PC-9 (cell line): ENCODE results near the gene LRRC23. TPM values are rescaled to one million over a fixed set of nuclear protein-coding genes. Genes with fewer than 3 reads are reported as not detected.

Experiments used
- BruUV-seq: library from RNA; stranded (reverse); fragments of 400-500 nt; replicated peaks from 2 replicates; lab custom pipeline; 2021; lab: Mats Ljungman, UMichigan
- CTCF ChIA-PET: fragments of 300-600 bp; sonication (Branson Sonifier 250); formaldehyde crosslinking; loops from one replicate; lab custom pipeline; 2022; ENCODE audit warnings: antibody characterized with exemption; lab: Charles Lee
- POLR2A ChIA-PET: fragments of 300-600 bp; sonication (Branson Sonifier 250); formaldehyde crosslinking; loops from one replicate; lab custom pipeline; 2022; ENCODE audit warnings: antibody characterized with exemption; ENCODE audit not compliant: unreplicated experiment; lab: Charles Lee
- DNase-seq, 2 experiments: peaks; one replicate each; pipeline versions ENCODE4 v3.0.0 to v3.0.0-alpha.2; 2015 to 2022; ENCODE audit warnings: mixed read lengths in 1 of 2
- H2AFZ ChIP-seq: fragments of 200-600 bp; sonication (generic); 2 replicates; pipeline ENCODE4 v1.8.1; 2017; ENCODE audit warnings: antibody characterized with exemption
- H3F3A ChIP-seq: fragments of 200-600 bp; sonication (generic); 2 replicates; pipeline ENCODE4 v1.8.1; 2017; ENCODE audit warnings: antibody characterized with exemption, mild to moderate bottlenecking, low read depth; ENCODE audit not compliant: insufficient read depth
- H3K27ac ChIP-seq: fragments of 200-600 bp; sonication (generic); 2 replicates; pipeline ENCODE4 v1.6.1; 2016; ENCODE audit warnings: mixed run types
- H3K27me3 ChIP-seq: fragments of 200-600 bp; sonication (generic); 2 replicates; pipeline ENCODE4 v1.6.1; 2016; ENCODE audit warnings: low read depth, mixed run types; ENCODE audit not compliant: insufficient read depth
- H3K36me3 ChIP-seq: fragments of 200-600 bp; sonication (generic); 2 replicates; pipeline ENCODE4 v1.6.1; 2016; ENCODE audit warnings: low read depth, mixed run types
- H3K4me1 ChIP-seq: fragments of 200-600 bp; sonication (generic); replicated peaks from 2 replicates; pipeline ENCODE4 v1.6.1; 2016; ENCODE audit warnings: mixed run types; ENCODE audit not compliant: insufficient read depth
- H3K4me2 ChIP-seq: fragments of 200-600 bp; sonication (generic); 2 replicates; pipeline ENCODE4 v1.6.1; 2017; ENCODE audit warnings: mixed run types
- H3K4me3 ChIP-seq: fragments of 200-600 bp; sonication (generic); 2 replicates; pipeline ENCODE4 v1.6.1; 2016; ENCODE audit warnings: mixed run types
- H3K79me2 ChIP-seq: fragments of 200-600 bp; sonication (generic); 2 replicates; pipeline ENCODE4 v1.6.1; 2017; ENCODE audit warnings: low read depth, mixed run types
- H3K9me2 ChIP-seq: fragments of 200-600 bp; sonication (generic); 2 replicates; pipeline ENCODE4 v1.8.1; 2017; ENCODE audit warnings: mild to moderate bottlenecking; ENCODE audit not compliant: insufficient read depth
- H3K9me3 ChIP-seq: fragments of 200-600 bp; sonication (generic); 2 replicates; pipeline ENCODE4 v1.8.1; 2016; ENCODE audit warnings: low read depth; ENCODE audit not compliant: insufficient read depth
- H4K20me1 ChIP-seq: fragments of 200-600 bp; sonication (generic); 2 replicates; pipeline ENCODE4 v1.8.1; 2017; ENCODE audit not compliant: insufficient read depth
- CTCF ChIP-seq: fragments of 200-600 bp; sonication (generic); conservative IDR thresholded peaks from 2 replicates; pipeline ENCODE4 v1.6.1; 2017; ENCODE audit warnings: mixed run types, antibody characterized with exemption, mild to moderate bottlenecking, moderate library complexity
- EZH2 ChIP-seq: fragments of 200-600 bp; sonication (generic); IDR thresholded peaks from 2 replicates; pipeline ENCODE4 v1.8.0; 2017; ENCODE audit warnings: antibody characterized with exemption, low read depth
- intact Hi-C: fragments of 100-400 bp; cut with micrococcal nuclease; formaldehyde crosslinking; loops from one replicate; pipeline ENCODE4 v1.10.0; 2022; ENCODE audit not compliant: unreplicated experiment
- total RNA-seq: library from RNA; stranded (reverse); gene quantifications from 2 replicates; pipeline ENCODE4 v1.2.3, GENCODE V29; 2021

The LRRC23 gene
- total RNA-seq, 1 experiment from 2014 or later: 29.3 TPM

- H3K27ac ChIP-seq: no peak overlapping the region
- no peak overlapping the region for H3K4me2 ChIP-seq
- peaks cover 29% of the 10 kb centered on the region for H3K4me1 ChIP-seq
- no peaks in the 10 kb centered on the region for H3K9me3 ChIP-seq
- H2AFZ ChIP-seq: no peak overlapping the region
- H3K27me3 ChIP-seq: no peaks in the 10 kb centered on the region
- no peaks in the 10 kb centered on the region for H3K9me2 ChIP-seq
- no peaks in the 10 kb centered on the region for H4K20me1 ChIP-seq
- intact Hi-C loops: no loop called here
- peaks cover 28% of the 10 kb centered on the region for H3F3A ChIP-seq
- no peak for TF ChIP-seq CTCF
- no peak for TF ChIP-seq EZH2
- no peaks in the 10 kb centered on the region for H3K36me3 ChIP-seq
- ChIA-PET CTCF (no interaction called here), POLR2A (interaction anchor here (0.7 kb wide), 2 partner anchors 86 to 190 kb away, joined by 3 read pairs; no protein-coding TSS in a partner anchor)
- no peak overlapping the region for H3K4me3 ChIP-seq
- H3K79me2 ChIP-seq: peaks cover 6% of the 10 kb centered on the region
- no TSS peak for BruUV-seq
- DNase-seq: no peak
These were observed 54.0 kb downstream of the LRRC23 start for GRCh38 chr12:6958609-6959057.

- H3K27me3 ChIP-seq: no peaks in the 10 kb centered on the region
- H2AFZ ChIP-seq: no peak overlapping the region
- intact Hi-C loops: no loop called here
- H3K9me3 ChIP-seq: no peaks in the 10 kb centered on the region
- DNase-seq: no peak
- H3K4me2 ChIP-seq: no peak overlapping the region
- peaks cover 12% of the 10 kb centered on the region for H3K79me2 ChIP-seq
- H3K27ac ChIP-seq: no peak overlapping the region
- no TSS peak for BruUV-seq
- peaks cover 29% of the 10 kb centered on the region for H3K4me1 ChIP-seq
- POLR2A ChIA-PET: interaction anchor here (0.6 to 0.7 kb wide), 2 partner anchors 13 to 191 kb away, joined by 3 to 4 read pairs; no protein-coding TSS in a partner anchor
- peaks cover 5% of the 10 kb centered on the region; the same call in 1 of the 2 replicates for H3K36me3 ChIP-seq
- CTCF ChIA-PET: no interaction called here
- peaks cover 33% of the 10 kb centered on the region for H3F3A ChIP-seq
- H3K9me2 ChIP-seq: no peaks in the 10 kb centered on the region
- H4K20me1 ChIP-seq: no peaks in the 10 kb centered on the region
- no peak overlapping the region for H3K4me3 ChIP-seq
- TF ChIP-seq EZH2: no peak
These were observed 54.6 kb downstream of the LRRC23 start for GRCh38 chr12:6959058-6959804.

GRCh38 chr12:6959805-6960592, 55.4 kb downstream of the LRRC23 start:
- Histone ChIP-seq H3K9me3 (no peaks in the 10 kb centered on the region), H3K4me2 (peak overlapping the region; percentile 97), H2AFZ (no peak overlapping the region), H3K9me2 (no peaks in the 10 kb centered on the region), H3K27me3 (no peaks in the 10 kb centered on the region), H3K4me1 (peaks cover 35% of the 10 kb centered on the region), H4K20me1 (peaks cover 7% of the 10 kb centered on the region), H3F3A (peaks cover 41% of the 10 kb centered on the region), H3K79me2 (peaks cover 20% of the 10 kb centered on the region), H3K4me3 (no peak overlapping the region), H3K27ac (0 out of 2 replicates have a peak overlapping the region, but pooled peaks have one; percentile 93), H3K36me3 (peaks cover 12% of the 10 kb centered on the region; the same call in 1 of the 2 replicates)
- POLR2A ChIA-PET: interaction anchor here (0.5 to 3.0 kb wide), 4 partner anchors 14 to 1118 kb away, joined by 4 to 54 read pairs (median 6); partner anchors contain the start of genes C12orf57 and RNU7-1
- CTCF ChIA-PET: interaction anchor here (1.0 to 3.2 kb wide), 3 partner anchors 15 to 91 kb away, joined by 4 to 47 read pairs (median 14); partner anchors contain the start of genes C12orf57 and RNU7-1
- intact Hi-C loops: loop anchor here (2.0 to 10.0 kb wide), 4 partner anchors 108 to 345 kb away; partner anchors contain the start of genes CDCA3, PEX5, USP5 and ZNF384
- no peak for DNase-seq
- BruUV-seq: no TSS peak
- TF ChIP-seq CTCF (no peak), EZH2 (no peak)
